IPS DF 6.9 (cell line): Measurements from ENCODE around the gene MYO3B.

ENCODE experiments used
- DNase-seq: peaks from one replicate; pipeline ENCODE4 v3.0.0-alpha.2; 2013; ENCODE audit warnings: low read depth, low spot score
- H3K27ac ChIP-seq: one replicate; pipeline ENCODE4 v1.5.1; 2013; ENCODE audit warnings: low read length, control low read depth
- H3K27me3 ChIP-seq: 2 replicates; pipeline ENCODE4 v1.6.1; 2013; ENCODE audit warnings: mild to moderate bottlenecking, low read length; ENCODE audit not compliant: control insufficient read depth, insufficient read depth
- H3K36me3 ChIP-seq: 2 replicates; pipeline ENCODE4 v1.6.1; 2013; ENCODE audit warnings: low read length; ENCODE audit not compliant: control insufficient read depth, insufficient read depth
- H3K4me1 ChIP-seq: 2 replicates; pipeline ENCODE4 v1.6.1; 2013; ENCODE audit warnings: low read length; ENCODE audit not compliant: control insufficient read depth, insufficient read depth
- H3K4me3 ChIP-seq: 2 replicates; pipeline ENCODE4 v1.5.1; 2013; ENCODE audit warnings: mild to moderate bottlenecking, low read length
- H3K9me3 ChIP-seq: 2 replicates; pipeline ENCODE4 v1.6.1; 2013; ENCODE audit warnings: low read length, inconsistent platforms; ENCODE audit not compliant: control insufficient read depth, insufficient read depth
- WGBS: extraction: QIAGEN DNeasy Blood & Tissue Kit; methylation state at CpG from one replicate; pipeline ENCODE4 v1.1.7; 2013; ENCODE audit warnings: mixed read lengths, missing lambda C conversion rate; ENCODE audit not compliant: insufficient read length, insufficient coverage; 5-methylcytosine and 5-hydroxymethylcytosine counted together

The MYO3B gene

DNA sequence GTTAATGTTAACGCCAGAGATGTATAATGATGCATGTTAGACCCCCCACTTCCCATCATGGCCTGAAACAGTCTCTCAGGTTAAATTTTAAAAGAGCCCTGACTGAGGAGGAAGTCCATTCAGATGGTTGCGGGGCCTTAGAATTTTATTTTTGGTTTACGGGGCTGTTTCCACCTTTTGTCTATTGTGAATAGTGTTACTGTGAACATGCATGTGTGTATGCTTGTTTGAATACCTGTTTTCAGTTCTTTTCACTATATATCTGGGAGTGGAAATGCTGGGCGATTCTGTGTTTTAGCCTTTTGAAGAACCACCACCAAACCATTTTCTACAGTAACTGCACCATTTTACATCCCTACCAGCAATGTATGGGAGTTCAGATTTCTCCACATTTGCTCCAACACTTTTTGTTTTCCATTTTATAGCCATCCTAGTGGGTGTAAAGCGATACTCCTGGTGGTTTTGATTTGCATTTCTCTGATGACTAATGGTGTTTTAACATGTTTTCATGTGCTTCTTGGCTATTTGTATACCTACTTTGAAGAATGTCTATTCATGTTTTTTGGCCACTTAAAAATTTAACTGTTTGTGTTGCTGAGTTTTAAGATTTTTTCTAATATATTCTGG is 133.0 kb downstream of the MYO3B start:
- H3K36me3 ChIP-seq: no peaks in the 10 kb centered on the region
- no peaks in the 10 kb centered on the region for H3K27me3 ChIP-seq
- no peak overlapping the region for H3K27ac ChIP-seq
- no CpG with 5 or more reads among the region's 5 CpGs for WGBS
- H3K4me3 ChIP-seq: no peak overlapping the region
- H3K9me3 ChIP-seq: no peaks in the 10 kb centered on the region
- no peak for DNase-seq
- no peaks in the 10 kb centered on the region for H3K4me1 ChIP-seq

- Histone ChIP-seq H3K4me1 (no peaks in the 10 kb centered on the region), H3K9me3 (no peaks in the 10 kb centered on the region), H3K27me3 (no peaks in the 10 kb centered on the region; the same call in 1 of the 2 replicates), H3K27ac (no peak overlapping the region), H3K36me3 (no peaks in the 10 kb centered on the region), H3K4me3 (no peak overlapping the region)
- no CpG with 5 or more reads among the region's 3 CpGs for WGBS
- no peak for DNase-seq
Measured at GRCh38 chr2:170313347-170313991, 135.5 kb downstream of the MYO3B start.

- WGBS: no CpG with 5 or more reads among the region's 3 CpGs
- DNase-seq: no peak
- H3K4me3 ChIP-seq: no peak overlapping the region
- no peaks in the 10 kb centered on the region; the same call in 1 of the 2 replicates for H3K27me3 ChIP-seq
- no peak overlapping the region for H3K27ac ChIP-seq
- H3K9me3 ChIP-seq: no peaks in the 10 kb centered on the region
- no peaks in the 10 kb centered on the region for H3K4me1 ChIP-seq
- H3K36me3 ChIP-seq: no peaks in the 10 kb centered on the region
Measured at GRCh38 chr2:170313992-170314348, 136.0 kb downstream of the MYO3B start.

DNA sequence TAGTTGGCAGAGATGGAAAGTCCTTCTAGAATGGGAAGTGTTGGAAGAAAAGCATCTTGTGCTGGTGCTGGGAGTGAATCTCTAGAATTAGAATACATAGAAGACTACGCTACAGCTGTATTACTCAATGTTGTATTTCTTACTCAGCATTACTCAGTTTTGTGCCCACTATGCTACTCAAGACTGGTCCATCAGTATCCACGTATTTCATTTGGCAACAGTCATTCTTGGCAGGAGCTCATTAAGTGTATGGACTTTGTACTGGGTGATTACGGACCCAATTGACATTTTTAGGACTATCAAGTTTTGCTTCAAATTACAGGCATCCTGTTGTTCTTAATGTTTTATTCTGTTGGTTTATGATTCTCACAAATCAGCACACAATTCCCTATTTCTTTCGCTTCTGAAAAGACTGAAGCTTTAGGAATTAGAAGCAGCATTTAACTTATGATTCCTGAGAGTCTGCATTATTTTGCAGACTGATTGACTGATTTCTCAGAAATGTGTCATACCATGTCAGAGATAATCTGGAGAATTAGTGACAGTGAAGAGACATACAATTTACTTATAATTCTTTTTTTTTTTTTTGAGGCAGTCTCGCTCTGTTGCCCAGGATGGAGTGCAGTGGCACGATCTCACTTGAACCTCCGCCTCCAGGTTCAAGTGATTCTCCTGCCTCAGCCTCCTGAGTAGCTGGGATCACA is 136.9 kb downstream of the MYO3B start:
- Histone ChIP-seq H3K4me3 (no peak overlapping the region), H3K36me3 (no peaks in the 10 kb centered on the region), H3K9me3 (no peaks in the 10 kb centered on the region), H3K4me1 (no peaks in the 10 kb centered on the region), H3K27ac (no peak overlapping the region), H3K27me3 (no peaks in the 10 kb centered on the region; the same call in 1 of the 2 replicates)
- no peak for DNase-seq
- WGBS: no CpG with 5 or more reads among the region's 7 CpGs

DNA sequence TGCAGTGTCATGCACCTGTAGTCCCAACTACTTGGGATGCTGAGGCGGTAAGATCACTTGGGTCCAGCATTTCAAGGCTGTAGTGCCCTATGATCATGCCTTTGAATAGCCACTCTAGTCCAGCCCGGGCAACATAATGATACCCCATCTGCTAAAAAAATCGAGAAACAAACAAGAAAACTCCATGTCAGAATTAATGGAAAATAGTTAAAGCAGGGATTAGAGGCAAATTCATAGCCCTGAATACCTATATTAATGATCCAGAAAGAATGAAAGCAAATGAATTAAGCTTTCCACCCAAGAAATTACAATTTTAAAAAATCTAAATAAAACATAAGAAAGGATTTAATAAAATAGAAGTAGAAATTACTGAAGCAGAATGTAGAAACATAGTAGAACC is 143.0 kb downstream of the MYO3B start:
- no peaks in the 10 kb centered on the region; the same call in 1 of the 2 replicates for H3K27me3 ChIP-seq
- no peaks in the 10 kb centered on the region for H3K36me3 ChIP-seq
- H3K27ac ChIP-seq: no peak overlapping the region
- no CpG with 5 or more reads among the region's 3 CpGs for WGBS
- no peak for DNase-seq
- H3K4me1 ChIP-seq: peaks cover 1% of the 10 kb centered on the region; the same call in 1 of the 2 replicates
- H3K4me3 ChIP-seq: no peak overlapping the region
- H3K9me3 ChIP-seq: no peaks in the 10 kb centered on the region

GRCh38 chr2:170321526-170321925 is 143.6 kb downstream of the MYO3B start:
- Histone ChIP-seq H3K27ac (no peak overlapping the region), H3K4me3 (no peak overlapping the region), H3K9me3 (no peaks in the 10 kb centered on the region), H3K36me3 (no peaks in the 10 kb centered on the region), H3K4me1 (peaks cover 1% of the 10 kb centered on the region; the same call in 1 of the 2 replicates), H3K27me3 (no peaks in the 10 kb centered on the region; the same call in 1 of the 2 replicates)
- DNase-seq: no peak
- WGBS: no CpG with 5 or more reads among the region's 3 CpGs

DNA sequence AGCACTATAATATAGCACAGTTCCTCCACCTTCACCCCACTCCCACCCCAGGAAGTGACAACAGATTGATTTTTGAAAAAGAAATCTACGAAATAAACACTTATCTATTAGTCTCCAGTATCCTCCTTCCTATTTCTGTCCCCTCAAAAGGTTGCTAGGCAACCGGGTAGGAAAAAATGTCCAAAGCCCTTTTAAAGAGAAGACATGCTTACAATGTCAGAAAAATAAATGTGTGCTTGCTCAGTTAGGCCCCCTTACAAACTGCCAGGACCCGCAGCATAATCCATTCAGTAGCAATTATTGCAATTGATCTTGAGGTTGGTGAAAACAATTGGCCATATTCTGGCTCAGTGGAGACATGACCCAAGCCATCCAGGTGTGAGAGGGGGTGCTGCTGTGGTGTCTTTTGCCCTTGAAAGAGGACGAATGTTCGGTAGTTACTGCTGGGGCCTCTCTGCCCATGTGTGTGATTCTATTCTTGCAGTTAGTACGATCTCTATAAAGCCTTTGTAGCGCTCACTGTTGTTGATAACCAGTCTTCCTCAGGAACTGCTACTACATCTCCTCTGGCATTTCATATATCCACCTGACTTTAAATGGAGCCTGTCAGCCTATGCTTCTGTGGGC is 144.3 kb downstream of the MYO3B start:
- H3K4me1 ChIP-seq: peaks cover 1% of the 10 kb centered on the region; the same call in 1 of the 2 replicates
- H3K36me3 ChIP-seq: no peaks in the 10 kb centered on the region
- H3K9me3 ChIP-seq: no peaks in the 10 kb centered on the region
- no peak overlapping the region for H3K27ac ChIP-seq
- WGBS: no CpG with 5 or more reads among the region's 7 CpGs
- H3K4me3 ChIP-seq: no peak overlapping the region
- no peaks in the 10 kb centered on the region for H3K27me3 ChIP-seq
- DNase-seq: no peak

GRCh38 chr2:170323743-170324142 is 145.8 kb downstream of the MYO3B start:
- no peaks in the 10 kb centered on the region for H3K36me3 ChIP-seq
- DNase-seq: no peak
- no peak overlapping the region for H3K27ac ChIP-seq
- no peak overlapping the region for H3K4me3 ChIP-seq
- H3K27me3 ChIP-seq: no peaks in the 10 kb centered on the region
- no peaks in the 10 kb centered on the region; the same call in 1 of the 2 replicates for H3K9me3 ChIP-seq
- no CpG with 5 or more reads among the region's 4 CpGs for WGBS
- H3K4me1 ChIP-seq: peaks cover 1% of the 10 kb centered on the region; the same call in 1 of the 2 replicates

GRCh38 chr2:170324640-170325046 is 146.7 kb downstream of the MYO3B start:
- WGBS: no CpG with 5 or more reads among the region's 4 CpGs
- peaks cover 1% of the 10 kb centered on the region; the same call in 1 of the 2 replicates for H3K4me1 ChIP-seq
- H3K9me3 ChIP-seq: no peaks in the 10 kb centered on the region; the same call in 1 of the 2 replicates
- H3K4me3 ChIP-seq: no peak overlapping the region
- no peak overlapping the region for H3K27ac ChIP-seq
- H3K27me3 ChIP-seq: no peaks in the 10 kb centered on the region
- peak; percentile 48 for DNase-seq
- H3K36me3 ChIP-seq: no peaks in the 10 kb centered on the region

- Histone ChIP-seq H3K27ac (no peak overlapping the region), H3K36me3 (no peaks in the 10 kb centered on the region), H3K4me1 (no peaks in the 10 kb centered on the region), H3K4me3 (no peak overlapping the region), H3K9me3 (no peaks in the 10 kb centered on the region; the same call in 1 of the 2 replicates), H3K27me3 (no peaks in the 10 kb centered on the region)
- no CpG with 5 or more reads among the region's 1 CpG for WGBS
- no peak for DNase-seq
Measured at GRCh38 chr2:170330881-170331280, 152.9 kb downstream of the MYO3B start.
